ENCODE data around the gene TFEC. TPM values are rescaled to one million over a fixed set of nuclear protein-coding genes. Genes with fewer than 3 reads are reported as not detected.

The TFEC gene
- total and polyA plus RNA-seq, 2 donors (not counting 3 experiments of a cell fraction or from before 2014, with no cell fraction given) = 3.6 to 7.9 TPM

DNA sequence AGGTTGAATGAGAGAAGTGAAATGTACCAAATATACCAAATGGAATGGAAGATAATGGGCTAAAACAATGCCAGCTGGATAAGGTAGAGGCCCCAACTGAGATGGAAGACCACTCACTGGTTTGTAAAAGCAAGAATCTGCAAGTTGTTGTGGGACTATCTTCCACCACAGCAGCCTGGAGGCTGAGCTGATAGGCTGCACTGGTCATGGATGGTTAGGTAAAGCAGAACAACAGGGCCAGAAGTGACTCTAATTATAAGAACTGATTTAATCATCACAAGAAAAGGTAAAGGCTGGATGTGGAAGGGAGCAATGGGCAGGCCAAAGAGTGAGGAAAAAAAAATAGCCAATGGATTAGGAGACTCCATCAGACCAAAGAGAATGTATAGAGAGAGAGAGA, 11.8 kb downstream of the TFEC start:
- Histone ChIP-seq H3K9me1 (replicated peaks; ENCODE audit: control insufficient read depth, extremely low read depth, insufficient read depth, low read length) (no peaks in the 10 kb centered on the region), H3K36me3 (ENCODE audit: control insufficient read depth in 2 of 2, extremely low read depth in 1 of 2, insufficient read depth in 2 of 2, low read length in 2 of 2) (no peaks in the 10 kb centered on the region), H3K4me1 (ENCODE audit: control insufficient read depth, extremely low read depth, insufficient read depth, low read length) (no peaks in the 10 kb centered on the region), H3K27me3 (ENCODE audit: control insufficient read depth in 2 of 2, insufficient read depth in 2 of 2, low read length in 2 of 2) (no peaks in the 10 kb centered on the region), H3K4me2 (ENCODE audit: insufficient read depth, low read length) (no peak overlapping the region), H4K20me1 (replicated peaks; ENCODE audit: control insufficient read depth, extremely low read depth, insufficient read depth, low read length) (no peaks in the 10 kb centered on the region), H3K9ac (replicated peaks; ENCODE audit: extremely low read depth, insufficient read depth, low read length) (no peak overlapping the region), H3K4me3 (replicated peaks in 1 of 3; ENCODE audit: insufficient read depth in 1 of 3, low read depth in 1 of 3, low read length in 3 of 3) (no peak overlapping the region), H3K27ac (ENCODE audit: insufficient read depth, low read depth, low read length) (no peak overlapping the region), H3K79me2 (ENCODE audit: control insufficient read depth, insufficient read depth, low read length) (peaks cover 1% of the 10 kb centered on the region), H3K9me3 (replicated peaks; ENCODE audit: control insufficient read depth, insufficient read depth, low read length) (no peaks in the 10 kb centered on the region), H2AFZ (ENCODE audit: low read depth, low read length) (no peak overlapping the region)
- intact Hi-C loops (cut with micrococcal nuclease) = no loop called here
- TF ChIP-seq EZH2 (IDR thresholded peaks at IDR 0.05; ENCODE audit: borderline replicate concordance, low read depth, low read length, severe bottlenecking) = no peak
- TF ChIP-seq MYC (IDR thresholded peaks at IDR 0.05; ENCODE audit: low read depth, low read length) = no peak
- TF ChIP-seq, protein P1, sequence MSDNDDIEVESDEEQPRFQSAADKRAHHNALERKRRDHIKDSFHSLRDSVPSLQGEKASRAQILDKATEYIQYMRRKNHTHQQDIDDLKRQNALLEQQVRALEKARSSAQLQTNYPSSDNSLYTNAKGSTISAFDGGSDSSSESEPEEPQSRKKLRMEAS (IDR thresholded peaks at IDR 0.05; ENCODE audit: insufficient read depth, insufficient read length) = no peak
- TF ChIP-seq, protein P2, sequence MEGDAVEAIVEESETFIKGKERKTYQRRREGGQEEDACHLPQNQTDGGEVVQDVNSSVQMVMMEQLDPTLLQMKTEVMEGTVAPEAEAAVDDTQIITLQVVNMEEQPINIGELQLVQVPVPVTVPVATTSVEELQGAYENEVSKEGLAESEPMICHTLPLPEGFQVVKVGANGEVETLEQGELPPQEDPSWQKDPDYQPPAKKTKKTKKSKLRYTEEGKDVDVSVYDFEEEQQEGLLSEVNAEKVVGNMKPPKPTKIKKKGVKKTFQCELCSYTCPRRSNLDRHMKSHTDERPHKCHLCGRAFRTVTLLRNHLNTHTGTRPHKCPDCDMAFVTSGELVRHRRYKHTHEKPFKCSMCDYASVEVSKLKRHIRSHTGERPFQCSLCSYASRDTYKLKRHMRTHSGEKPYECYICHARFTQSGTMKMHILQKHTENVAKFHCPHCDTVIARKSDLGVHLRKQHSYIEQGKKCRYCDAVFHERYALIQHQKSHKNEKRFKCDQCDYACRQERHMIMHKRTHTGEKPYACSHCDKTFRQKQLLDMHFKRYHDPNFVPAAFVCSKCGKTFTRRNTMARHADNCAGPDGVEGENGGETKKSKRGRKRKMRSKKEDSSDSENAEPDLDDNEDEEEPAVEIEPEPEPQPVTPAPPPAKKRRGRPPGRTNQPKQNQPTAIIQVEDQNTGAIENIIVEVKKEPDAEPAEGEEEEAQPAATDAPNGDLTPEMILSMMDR (IDR thresholded peaks at IDR 0.05; ENCODE audit: extremely low read depth in 1 of 2, insufficient read depth in 1 of 2, low read depth in 1 of 2, low read length in 2 of 2) = no peak
- no peak for TF ChIP-seq POLR2AphosphoS5 (IDR thresholded peaks at IDR 0.05; ENCODE audit: insufficient read depth, low read depth, low read length)
- TF ChIP-seq FOS (IDR thresholded peaks at IDR 0.05; ENCODE audit: borderline replicate concordance, insufficient read depth, low read length) = no peak
- no peak for TF ChIP-seq JUN (IDR thresholded peaks at IDR 0.05; ENCODE audit: borderline replicate concordance, insufficient read depth, insufficient read length, low read depth)
- TF ChIP-seq GATA2 (IDR thresholded peaks at IDR 0.05; ENCODE audit: insufficient read depth, insufficient read length, low read depth, low read length) = no peak
- dilution Hi-C loops (cut with MboI; ENCODE audit: extremely low pct_ligation_motif_present, low sequenced_read_pairs) = no loop called here
- ChIA-PET CTCF (no interaction called here), POLR2A (no interaction called here)
- BruUV-seq (replicated peaks) = no TSS peak
- no peak for DNase-seq (ENCODE audit: low read depth, low spot score)
- FAIRE-seq = no peak
